GM12892 (cell line): ENCODE measurements around the gene L1TD1.

Experiments
- POLR2A ChIP-seq: IDR thresholded peaks from 2 replicates; pipeline ENCODE4 v1.6.1; 2011; ENCODE audit warnings: low read depth, low read length, control low read depth
- POLR2AphosphoS5 ChIP-seq: IDR thresholded peaks from 2 replicates; pipeline ENCODE4 v1.6.1; 2011; ENCODE audit warnings: low read depth, low read length, control low read depth
- TAF1 ChIP-seq: IDR thresholded peaks from 2 replicates; pipeline ENCODE4 v1.6.1; 2011; ENCODE audit warnings: low read depth, mild to moderate bottlenecking, control low read depth, low read length, borderline replicate concordance

DNA sequence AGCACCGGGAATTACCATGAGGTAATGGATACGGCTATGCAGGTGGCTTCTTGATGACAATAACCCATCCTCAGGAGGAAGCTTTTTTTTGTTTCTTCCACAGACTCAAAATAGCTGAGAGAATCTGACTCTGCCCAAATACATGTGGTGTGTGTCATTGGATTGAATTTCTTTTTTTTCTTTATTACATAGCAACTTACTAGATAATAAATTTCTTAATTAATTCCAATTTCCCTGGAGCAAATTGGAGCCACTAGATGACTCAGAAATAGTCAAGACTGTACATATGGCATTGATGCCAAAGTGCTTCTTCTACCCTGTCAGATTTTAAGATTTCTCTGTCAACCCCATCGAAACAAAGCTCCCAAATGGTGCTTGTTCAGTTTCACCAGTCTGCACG, 42.7 kb downstream of the L1TD1 start:
- no peak for TF ChIP-seq POLR2AphosphoS5
- TF ChIP-seq POLR2A, result no peak
- no peak for TF ChIP-seq TAF1
